Inflammatory macrophage (primary cell): ENCODE data around the gene LIN7B.
"Not testable (repeated sequence)": the region's sequence is repeated elsewhere in the genome, so short reads cannot be mapped to it uniquely, and the experiment has no call there.

Experiments
- DNase-seq, 2 donors: peaks; one replicate each; pipeline ENCODE4 v3.0.0-alpha.2; 2020 to 2022

The LIN7B gene

DNA sequence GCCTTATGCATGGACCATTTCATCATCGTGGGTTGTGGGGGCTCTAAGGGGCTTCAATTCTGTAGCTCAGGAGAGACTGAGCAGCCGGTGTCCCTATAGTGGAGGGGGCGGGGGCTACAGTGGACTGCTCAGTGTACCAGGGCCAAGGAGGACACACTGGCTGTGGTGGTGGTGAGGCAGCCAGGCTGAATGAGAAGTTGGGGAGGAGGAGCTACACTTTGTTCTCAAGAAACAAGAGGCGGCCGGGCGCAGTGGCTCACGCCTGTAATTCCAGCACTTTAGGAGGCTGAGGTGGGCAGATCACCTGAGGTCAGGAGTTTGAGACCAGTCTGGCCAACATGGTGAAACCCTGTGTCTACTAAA lies 32.2 kb downstream of the LIN7B start:
- not testable (repeated sequence) for DNase-seq

DNA sequence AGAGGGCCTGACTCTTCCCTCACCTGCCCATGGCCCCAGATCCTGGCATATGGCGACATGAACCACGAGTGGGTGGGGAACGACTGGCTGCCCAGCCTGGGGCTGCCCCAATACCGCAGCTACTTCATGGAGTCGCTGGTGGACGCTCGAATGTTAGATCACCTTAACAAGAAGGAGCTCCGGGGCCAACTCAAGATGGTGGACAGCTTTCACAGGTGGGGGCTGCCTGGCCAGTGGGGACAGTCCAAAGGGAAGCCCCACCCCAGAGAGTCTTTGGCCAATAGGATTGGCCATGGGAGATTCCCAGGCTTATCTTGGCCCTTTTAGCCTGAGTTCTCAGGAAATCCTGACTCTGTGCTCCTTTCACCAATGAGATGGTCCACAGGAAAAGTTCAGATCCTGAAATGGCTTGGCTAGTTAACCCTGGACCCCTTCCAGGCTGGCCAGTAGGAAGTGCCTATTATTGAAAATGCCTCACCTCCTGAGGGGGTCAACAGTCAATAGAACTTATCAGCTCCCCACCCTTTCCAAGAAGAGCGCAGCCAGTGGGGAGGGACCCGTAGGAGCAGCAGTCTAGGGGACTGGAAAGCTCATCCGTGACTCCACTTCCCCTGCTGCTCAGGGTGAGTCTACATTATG lies 34.0 kb downstream of the LIN7B start:
- DNase-seq: no peak

DNA sequence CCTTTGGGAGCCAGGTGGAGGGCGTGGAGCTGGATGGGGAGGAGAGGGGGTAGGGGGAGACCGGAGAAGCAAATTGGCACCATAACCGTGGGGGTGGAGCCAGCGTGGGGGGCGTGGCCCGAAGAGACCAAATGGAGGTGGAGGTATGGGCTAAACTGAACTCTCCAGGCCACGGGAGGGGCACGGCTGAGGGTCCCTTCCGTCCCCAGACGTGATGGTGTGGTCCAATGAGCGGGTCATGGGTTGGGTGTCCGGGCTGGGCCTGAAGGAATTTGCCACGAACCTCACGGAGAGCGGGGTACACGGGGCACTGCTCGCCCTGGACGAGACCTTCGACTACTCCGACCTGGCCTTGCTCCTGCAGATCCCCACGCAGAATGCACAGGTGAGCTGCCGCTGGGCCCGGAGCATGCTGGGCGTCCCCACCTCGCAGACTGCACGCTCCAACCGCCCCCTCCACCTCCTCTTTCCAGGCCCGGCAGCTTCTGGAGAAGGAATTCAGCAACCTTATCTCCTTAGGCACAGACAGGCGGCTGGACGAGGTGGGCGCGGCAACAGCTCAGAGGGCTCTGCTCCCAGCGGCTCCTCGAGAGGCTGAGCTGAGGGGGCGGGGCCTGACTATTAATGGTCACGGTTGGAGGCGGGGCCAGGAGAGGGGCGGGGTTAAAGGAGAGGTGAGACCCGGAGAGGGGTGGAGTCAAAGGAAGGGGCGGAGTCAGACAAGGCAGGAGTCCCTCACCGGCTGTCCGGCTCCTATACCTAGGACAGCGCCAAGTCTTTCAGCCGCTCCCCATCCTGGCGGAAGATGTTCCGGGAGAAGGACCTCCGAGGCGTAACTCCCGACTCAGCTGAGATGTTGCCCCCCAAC lies 34.8 kb downstream of the LIN7B start:
- peak; percentile 67 to 77 for DNase-seq

DNA sequence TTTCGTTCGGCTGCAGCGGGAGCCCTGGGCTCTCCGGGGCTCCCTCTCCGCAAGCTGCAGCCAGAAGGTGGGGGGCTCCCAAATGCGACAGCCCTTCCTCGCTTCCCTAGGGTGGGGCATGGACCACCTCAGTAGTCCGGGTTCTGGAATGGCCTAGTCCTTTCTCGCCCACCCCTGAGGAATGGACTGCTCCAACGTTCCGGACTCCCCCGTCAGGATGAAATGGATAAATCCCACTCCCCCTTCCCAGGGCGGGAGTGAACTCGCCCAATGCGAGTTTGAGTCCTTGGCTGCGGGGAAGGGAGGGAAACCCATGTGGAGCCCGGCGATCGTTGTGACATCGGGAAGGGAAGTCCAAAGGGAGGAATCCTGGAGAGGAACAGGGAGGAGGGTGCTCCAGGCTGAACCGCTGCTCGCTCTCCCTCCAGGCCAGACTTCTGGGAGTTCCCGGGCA lies 35.5 kb downstream of the LIN7B start:
- peak; percentile 20 to 48 for DNase-seq

DNA sequence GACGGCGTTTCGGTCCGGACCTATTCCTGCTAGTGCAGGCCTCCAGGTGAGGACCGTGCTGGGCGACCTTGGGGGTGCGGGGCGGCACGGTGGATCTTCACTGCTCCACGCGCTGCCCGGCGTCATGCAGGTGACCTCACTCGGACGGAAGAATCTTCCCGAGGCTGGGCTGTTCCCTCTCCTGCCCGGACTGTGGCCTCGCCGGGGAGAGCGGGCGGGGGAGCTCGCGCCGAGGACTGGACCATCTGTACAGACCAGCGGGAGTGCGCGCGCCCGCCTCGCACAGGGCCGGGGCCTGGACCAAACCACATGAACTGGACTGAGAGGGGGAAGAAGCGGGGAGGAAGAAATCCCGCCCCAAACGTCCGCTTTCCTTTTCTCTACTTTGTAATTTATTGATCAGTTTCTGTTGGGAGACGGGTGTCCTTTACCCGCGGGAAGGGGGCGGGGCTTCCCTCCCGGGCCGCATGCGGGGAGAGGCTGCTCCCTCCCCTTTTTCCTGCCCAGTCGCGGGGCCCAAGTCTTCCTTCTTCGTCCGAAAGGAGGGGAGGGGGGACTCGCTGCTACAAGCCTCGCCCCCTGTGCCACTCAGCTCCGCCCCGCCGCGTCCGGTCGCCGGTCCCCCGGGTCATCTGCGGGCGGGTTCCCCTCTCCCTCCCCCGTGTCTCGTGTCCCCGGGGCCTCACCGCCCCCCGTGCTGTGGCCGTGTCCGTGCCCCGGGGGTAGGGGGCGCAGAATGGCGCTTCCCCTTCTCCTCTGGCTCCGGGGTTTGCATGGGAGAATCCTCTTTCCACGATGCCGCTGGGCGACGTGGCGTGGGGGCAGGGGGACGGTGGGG lies 36.2 kb downstream of the LIN7B start:
- peak; percentile 52 to 62 for DNase-seq

DNA sequence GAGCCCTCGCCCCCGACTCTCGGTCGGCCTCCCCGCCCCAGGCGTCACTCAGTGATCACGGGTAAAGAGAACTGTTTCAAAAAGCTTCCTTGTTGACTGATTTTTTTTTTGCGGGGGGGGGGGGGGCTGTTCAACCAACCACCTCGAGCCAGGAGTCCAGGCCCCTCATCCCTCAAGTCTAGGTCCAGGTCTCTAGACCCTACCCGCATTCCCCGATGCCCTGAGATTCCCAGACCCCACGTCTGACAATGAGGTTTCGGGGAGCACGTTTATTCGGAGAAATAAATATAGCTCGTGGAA lies 36.7 kb downstream of the LIN7B start:
- DNase-seq: no peak

DNA sequence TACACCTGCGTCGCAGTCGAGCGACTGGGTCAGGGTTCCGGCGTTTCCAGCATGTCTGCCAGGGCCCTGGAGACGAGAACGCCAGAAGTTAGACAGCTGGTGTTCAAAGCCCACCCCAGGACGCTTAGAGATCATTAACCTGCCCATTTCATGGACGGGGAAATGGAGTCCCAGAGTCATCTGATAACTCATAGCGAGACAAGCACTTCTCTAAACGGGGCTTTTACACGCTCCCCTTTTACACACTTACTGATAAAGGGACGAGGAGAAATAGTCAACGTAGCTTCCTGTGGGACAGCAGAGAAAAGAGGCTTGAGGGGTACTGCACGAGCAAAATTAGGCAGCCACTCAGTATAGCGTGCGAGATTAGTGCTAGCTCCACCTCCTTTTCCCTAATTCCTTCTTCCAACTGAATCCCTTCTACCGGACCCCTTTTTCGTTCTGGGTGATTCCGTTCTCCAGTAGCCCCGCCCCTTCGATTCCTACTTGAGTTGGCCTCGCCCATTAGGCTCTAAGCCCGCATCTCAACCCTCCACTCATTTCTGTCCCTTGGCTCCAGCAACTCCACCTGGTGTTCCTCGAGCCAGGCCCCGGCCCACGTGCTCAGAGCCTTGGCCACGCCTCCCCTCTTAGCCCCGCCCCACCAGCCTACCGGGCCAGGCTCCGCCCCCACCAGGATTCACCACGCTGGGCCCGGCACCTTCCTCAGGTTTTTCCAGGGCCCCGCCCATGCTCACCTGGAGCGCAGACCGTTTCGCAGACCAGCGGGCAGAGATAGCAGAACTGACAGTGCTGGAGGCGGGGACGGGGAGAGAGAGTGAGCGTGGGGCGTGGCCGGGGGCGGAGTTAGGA lies 37.3 kb downstream of the LIN7B start:
- no peak for DNase-seq

DNA sequence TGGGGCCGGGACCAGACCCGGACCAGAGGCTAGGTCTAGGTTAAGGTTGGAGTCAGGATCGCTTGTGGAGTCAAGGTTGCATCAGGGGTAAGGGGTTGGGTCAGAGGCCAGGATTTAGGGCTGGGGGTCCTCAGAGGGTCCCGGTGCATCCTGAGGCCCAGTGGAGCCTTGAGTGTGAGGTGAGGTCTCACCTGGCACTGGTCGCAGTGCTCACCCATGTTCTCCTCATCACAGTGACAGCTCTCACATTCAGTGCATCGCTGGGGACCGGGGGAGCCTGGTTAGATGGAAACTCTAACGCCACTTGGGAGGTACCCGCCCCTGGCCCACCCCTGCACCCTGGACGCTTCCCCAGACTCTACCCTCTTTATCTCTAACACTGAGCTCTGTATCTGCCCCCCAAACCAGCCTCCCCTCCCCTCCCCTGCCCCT lies 38.0 kb downstream of the LIN7B start:
- no peak for DNase-seq

DNA sequence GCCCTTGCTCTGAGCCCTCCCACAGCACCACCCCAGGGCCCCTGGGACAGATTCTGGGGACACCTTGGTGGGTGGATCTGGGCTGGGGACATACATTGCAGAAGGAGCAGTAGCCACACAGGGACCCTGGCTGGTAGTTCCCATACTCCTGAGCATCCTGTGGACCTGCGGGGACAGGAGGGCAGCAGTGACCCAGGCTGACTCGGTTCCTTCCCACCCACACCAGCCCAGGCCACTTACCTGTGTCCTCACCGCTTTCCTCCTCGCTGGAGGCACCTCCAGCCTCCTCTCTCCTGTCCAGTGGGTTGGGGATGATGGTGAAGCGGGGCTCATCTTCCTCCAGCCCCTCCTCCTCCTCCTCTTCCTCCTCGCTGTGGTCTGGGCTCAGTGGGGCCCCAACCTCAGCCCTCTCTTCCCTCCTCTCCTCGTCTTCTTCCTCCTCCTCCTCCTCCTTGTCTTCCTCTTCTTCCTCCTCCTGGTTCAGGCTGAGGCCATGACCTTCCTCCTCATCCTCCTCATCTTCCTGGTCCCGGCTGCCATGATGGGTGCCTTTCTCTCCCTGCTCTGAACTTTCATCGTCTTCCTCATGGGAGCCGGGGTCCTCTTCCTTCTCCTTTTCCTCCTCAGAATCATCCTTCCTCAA lies 39.1 kb downstream of the LIN7B start:
- DNase-seq: no peak

DNA sequence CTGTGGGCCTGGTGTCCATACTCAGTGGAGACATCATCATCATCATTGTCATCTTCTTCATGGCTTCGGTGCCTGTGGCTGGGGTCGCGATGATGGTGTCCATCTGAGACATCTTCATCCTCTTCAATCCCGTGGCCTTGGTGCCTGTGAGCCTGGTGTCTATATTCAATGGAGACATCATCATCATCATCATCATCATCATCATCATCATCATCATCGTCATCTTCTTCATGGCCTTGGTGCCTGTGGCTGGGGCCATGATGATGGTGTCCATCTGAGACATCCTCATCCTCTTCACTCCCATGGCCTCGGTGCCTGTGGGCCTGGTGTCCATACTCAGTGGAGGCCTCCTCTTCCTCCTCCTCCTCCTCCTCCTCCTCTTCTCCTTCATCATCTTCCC lies 40.1 kb downstream of the LIN7B start:
- no peak for DNase-seq

DNA sequence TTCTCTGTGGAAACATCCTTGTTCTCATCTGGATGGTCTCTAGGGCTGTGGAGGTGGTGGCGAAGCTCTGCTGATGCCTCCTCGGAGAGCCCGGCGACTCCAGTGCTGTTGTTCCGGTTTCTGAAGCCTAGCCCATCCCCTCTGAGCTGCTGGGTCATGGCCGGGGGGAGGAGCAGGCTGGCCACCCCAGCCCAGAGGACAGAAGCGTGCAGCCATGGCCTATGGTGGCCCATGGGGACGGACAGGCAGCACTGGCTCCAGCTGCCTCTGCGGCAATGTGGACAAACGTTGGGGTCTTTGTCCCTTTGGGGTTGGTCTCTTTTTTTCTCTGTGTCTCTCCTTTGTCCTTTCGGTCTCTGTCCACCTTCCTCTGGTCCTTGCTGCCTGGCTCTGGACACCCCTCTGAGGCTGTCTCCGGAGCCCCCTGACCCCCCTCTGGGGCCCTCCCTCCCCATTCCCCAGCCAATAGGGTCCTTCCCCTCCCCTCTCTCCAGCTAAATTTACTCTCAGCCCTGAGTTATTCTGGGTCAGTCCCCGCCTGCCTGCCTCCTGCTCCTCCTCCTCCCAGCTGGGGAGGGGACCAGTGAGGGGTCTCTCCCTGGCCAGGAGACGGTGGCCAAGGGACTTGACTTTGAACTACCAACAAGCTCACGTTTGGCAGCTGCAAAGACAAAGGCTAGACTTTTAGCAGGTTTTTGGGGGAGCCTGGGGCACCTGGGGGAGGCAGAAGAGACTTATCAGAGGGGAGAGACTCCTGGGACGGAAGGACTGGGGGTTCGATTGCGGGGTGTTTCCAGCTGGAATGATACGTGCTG lies 41.0 kb downstream of the LIN7B start, which contains the start of gene HRC:
Gene HRC, minus strand, starts transcription at position 392 of the 815 bp plus-strand sequence. Its CDS starts 159 bp downstream, at position 233.
- DNase-seq: peak in 1 of 2 donors; percentile 29

DNA sequence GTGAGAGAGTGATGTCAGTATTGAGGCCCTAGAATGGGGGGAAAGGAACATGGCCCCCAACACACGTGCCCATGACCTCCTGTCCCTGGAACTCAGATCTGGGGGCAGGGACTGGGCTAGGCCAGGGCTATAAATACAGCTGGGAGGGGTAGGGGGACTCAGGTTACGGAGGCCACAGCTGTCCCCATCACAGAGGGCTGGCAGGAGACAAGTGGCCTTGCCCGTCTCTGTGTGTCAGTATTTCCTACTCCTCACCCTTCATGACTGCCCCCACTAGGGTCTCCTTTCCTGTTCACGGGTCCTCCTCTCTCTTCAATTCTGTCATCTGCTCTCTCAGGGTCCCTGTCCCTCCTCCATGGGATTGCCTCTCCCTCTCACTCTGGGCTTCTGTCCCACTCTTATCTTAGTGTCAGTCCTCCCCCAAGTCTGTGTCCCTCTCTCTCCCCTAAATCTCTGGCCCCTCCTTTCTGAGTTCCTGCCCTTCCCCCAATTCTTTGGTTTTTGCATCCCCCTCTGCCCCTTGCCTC lies 41.7 kb downstream of the LIN7B start:
- DNase-seq: no peak

DNA sequence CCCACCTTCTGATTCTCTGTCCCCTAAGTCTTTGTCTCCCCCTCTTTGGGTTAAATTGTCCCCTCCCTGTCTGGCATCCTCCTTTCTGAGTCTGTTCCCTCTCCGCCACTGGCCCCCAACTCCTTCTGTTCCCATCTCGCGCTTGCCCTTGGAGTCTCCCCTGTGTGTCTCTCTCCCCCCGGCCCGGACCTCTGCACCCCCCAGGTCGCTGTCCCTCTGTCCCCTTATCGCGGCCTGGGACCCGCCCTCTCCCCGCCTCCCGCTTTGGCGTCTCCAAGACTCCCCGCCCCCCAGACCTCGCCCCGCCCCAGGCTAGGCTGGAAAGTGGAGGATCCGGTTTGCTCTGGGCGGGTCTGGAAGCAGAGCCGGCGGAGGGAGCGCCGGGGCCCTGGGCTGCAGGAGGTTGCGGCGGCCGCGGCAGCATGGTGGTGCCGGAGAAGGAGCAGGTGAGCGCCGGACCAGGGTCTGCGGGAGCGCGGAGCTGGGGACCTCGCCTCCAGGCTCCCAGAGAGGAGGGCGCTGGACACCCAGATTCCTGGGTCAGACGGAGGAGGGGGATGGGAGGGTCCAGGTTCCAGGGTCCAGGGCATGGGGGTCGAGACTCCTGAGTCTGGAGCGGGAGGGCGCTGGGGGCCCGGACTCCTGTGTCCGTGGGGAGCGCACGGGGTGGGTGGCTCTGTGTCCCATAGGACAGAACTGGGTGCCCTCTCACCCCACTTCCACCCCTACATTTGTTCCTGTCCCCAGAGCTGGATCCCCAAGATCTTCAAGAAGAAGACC lies 43.5 kb downstream of the LIN7B start, which contains the start of gene TRPM4:
Gene TRPM4, plus strand, starts transcription at position 348 of the 780 bp plus-strand sequence. Its CDS starts 75 bp downstream, at position 423.
- peak; percentile 67 to 75 for DNase-seq

DNA sequence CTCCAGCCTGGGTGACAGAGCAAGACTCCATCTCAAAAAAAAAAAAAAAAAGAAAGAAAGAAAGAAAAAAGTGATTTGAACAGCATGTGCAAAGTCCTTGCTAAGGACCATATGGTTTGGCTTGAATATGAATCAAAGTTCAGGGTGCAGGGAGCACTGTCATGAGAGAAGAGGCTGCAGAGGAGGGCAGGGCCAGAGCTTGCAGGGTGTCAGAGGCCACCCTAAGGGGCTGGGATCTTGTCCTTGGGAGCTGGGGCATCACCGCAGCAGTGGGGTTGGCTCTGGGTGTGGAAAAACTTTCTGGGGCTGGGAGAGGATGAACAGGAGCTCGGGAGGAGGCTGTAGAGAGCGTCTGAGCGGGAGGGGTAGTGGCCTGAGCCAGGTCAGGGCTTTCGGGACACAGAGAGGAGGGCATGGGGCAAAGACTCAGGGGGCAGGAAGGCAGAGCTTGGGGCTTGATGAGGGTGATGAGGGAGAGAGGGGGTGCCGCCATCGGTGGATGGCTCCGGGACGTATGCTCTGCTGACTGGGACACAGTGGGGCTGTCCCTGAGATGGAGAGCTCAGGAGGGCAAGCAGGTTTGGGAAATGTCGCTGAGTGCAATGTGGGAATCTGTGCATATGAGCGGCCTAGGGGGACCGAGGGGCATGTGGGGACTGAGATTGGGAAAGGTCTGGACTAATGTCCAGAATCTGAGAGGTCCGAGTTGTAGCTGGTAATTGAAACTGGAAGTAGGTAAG lies 46.5 kb downstream of the LIN7B start:
- no peak for DNase-seq

DNA sequence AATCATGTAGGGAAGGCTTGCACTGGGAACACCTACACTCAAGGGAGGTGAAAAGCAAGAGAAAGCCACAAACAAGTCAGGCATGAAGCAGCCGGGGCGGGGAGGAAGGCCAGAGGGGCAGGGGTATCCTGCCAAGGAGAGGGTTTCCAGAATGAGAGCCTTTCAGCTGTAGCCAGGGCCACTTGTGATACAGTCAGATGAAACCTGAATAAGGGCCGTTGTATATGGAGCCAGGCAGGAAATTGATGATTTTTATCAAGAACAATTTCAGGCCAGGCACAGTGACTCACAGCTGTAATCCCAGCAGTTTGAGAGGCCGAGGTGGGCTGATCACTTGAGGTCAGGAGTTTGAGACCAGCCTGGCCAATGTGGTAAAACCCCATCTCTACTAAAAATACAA lies 47.8 kb downstream of the LIN7B start:
- no peak for DNase-seq

DNA sequence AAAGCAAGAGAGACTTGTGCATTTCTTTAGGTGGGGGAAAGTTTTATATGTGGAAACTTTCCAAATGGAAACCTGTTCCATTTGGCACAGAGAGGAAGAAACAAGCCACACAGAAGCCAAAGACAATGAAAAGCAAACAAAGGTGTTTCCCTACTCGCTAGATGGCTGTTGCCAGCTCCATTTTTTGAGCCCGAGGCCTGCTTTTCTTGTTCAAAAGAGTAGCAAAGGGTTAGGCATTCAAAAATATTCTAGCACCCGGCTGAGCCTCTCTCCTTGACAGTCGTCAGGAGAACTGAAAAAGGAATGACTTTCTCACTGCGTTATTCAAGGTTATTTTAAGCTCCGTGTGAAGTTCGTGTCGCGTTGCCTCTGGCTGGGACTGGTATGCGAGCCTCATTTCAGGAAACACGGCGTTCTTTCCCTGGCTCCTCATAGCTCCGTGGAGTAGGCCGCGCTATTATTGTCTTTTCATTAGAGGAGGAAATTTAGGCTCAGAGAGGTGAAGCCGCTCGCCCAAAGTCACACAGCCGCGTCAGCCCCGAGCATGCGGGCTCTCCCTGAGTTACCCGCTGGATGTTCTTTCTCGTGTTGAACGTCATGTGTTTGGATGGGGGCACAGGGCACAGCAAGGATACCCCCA lies 51.1 kb downstream of the LIN7B start:
- no peak for DNase-seq

DNA sequence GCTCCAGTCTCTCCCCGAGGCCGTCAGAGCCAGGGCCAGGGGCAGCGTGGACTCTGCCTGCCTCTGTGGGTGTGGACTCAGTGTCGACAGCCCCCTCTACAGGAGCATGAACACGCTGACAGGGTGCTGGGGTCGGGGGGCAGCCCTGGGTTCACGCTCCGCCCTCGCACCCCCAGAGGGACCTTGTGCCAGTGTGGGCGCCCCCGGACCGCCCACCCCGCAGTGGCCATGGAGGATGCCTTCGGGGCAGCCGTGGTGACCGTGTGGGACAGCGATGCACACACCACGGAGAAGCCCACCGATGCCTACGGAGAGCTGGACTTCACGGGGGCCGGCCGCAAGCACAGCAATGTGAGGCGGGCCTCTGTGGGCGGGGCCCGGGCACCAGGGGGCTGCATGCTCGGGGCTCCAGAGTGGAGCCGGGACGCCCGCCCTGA lies 51.7 kb downstream of the LIN7B start:
- DNase-seq: no peak

DNA sequence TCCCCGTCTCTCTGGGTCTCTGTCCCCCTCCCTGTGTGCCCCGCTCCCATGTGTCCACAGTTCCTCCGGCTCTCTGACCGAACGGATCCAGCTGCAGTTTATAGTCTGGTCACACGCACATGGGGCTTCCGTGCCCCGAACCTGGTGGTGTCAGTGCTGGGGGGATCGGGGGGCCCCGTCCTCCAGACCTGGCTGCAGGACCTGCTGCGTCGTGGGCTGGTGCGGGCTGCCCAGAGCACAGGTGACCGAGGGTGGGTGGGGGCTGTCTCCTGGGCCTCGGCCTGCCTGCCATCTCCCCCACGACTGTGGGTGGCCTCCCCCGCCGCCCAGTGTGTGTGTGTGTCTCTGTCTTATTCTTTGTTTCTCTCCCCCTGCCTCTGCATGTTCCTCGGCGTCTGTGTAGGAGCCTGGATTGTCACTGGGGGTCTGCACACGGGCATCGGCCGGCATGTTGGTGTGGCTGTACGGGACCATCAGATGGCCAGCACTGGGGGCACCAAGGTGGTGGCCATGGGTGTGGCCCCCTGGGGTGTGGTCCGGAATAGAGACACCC lies 53.8 kb downstream of the LIN7B start:
- no peak for DNase-seq
